ENCODE results near the gene BOC. TPM values are rescaled to one million over a fixed set of nuclear protein-coding genes. Genes with fewer than 3 reads are reported as not detected.
"Not testable (repeated sequence)": the region's sequence is repeated elsewhere in the genome, so short reads cannot be mapped to it uniquely, and the experiment has no call there.

The BOC gene
- total and polyA plus RNA-seq, 2 of the 8 experiments (the other 6 are each of a cell fraction or from before 2014, with no cell fraction given), result 6.9 to 9.3 TPM

DNA sequence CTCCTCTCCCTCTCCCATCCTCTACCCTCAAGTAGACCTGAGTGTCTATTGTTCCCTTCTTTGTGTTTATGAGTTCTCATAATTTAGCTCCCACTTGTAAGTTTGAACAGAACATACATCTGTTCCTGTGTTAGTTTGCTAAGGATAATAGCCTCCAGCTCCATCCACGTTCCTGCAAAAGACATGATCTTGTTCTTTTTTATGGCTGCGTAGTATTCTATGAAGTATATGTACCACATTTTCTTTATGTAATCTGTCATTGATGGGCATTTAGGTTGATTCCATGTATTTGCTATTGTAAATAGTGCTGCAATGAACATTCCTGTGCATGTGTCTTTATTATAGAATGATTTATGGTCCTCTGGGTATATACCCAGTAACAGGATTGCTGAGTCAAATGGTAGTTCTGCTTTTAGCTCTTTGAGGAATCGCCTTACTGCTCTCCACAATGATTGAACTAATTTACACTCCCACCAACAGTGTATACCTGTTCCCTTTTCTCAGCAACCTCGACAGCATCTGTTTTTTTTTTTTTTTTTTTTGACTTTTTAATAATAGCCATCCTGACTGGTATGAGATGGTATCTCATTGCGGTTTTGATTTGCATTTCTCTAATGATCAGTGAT, 39.6 kb upstream of the BOC start:
- H4K91ac ChIP-seq (replicated peaks; ENCODE audit: insufficient read length, low read length); H3K4me2 ChIP-seq (ENCODE audit: insufficient read depth in 1 of 2, low read depth in 2 of 2, low read length in 2 of 2); H4K5ac ChIP-seq (ENCODE audit: insufficient read length, low read depth, low read length); H3K23me2 ChIP-seq (ENCODE audit: low read depth, low read length); H3K14ac ChIP-seq (ENCODE audit: insufficient read length); H3K4me1 ChIP-seq (replicated peaks in 1 of 4; ENCODE audit: control insufficient read depth in 3 of 4, insufficient read depth in 4 of 4, low read length in 3 of 4); H3K27me3 ChIP-seq (replicated peaks in 1 of 4; ENCODE audit: control insufficient read depth in 3 of 4, extremely low read depth in 1 of 4, insufficient read depth in 3 of 4, low read length in 3 of 4); H3K18ac ChIP-seq (ENCODE audit: extremely low read depth, low read length); DNase-seq (ENCODE audit: low read depth in 1 of 2, low spot score in 2 of 2); H3K36me3 ChIP-seq (ENCODE audit: control insufficient read depth in 2 of 4, insufficient read depth in 4 of 4, low read length in 3 of 4); H2BK5ac ChIP-seq (ENCODE audit: low read depth, low read length); H3K79me1 ChIP-seq (ENCODE audit: low read depth, low read length); POLR2A ChIA-PET (ENCODE audit: partially characterized antibody); H4K20me1 ChIP-seq (replicated peaks in 1 of 2; ENCODE audit: control insufficient read depth in 1 of 2, insufficient read depth in 2 of 2, low read length in 2 of 2); H3K23ac ChIP-seq (ENCODE audit: insufficient read length); H2BK15ac ChIP-seq (ENCODE audit: low read length); FAIRE-seq; H3K4ac ChIP-seq (replicated peaks; ENCODE audit: insufficient read length, low read depth, low read length); H2BK20ac ChIP-seq (ENCODE audit: low read length); H3K9ac ChIP-seq (replicated peaks in 1 of 4; ENCODE audit: extremely low read depth in 1 of 4, low read depth in 3 of 4, low read length in 3 of 4); H2BK12ac ChIP-seq (ENCODE audit: low read depth, low read length); H3K79me2 ChIP-seq (ENCODE audit: control insufficient read depth in 1 of 2, insufficient read depth in 2 of 2, low read length in 2 of 2); H3K27ac ChIP-seq (ENCODE audit: low read depth, low read length); H2AK5ac ChIP-seq (ENCODE audit: low read depth, low read length); H3K9me3 ChIP-seq (ENCODE audit: insufficient read depth in 2 of 2, low read depth in 1 of 2, low read length in 1 of 2); H3K4me3 ChIP-seq (ENCODE audit: extremely low read depth in 1 of 4, insufficient read depth in 2 of 4, low read depth in 3 of 4, low read length in 4 of 4); H4K8ac ChIP-seq (ENCODE audit: extremely low read depth, insufficient read depth, low read length); H3K56ac ChIP-seq (replicated peaks; ENCODE audit: insufficient read length, low read depth, low read length); H2BK120ac ChIP-seq (replicated peaks; ENCODE audit: low read depth, low read length); H2AFZ ChIP-seq (ENCODE audit: low read length): not testable (repeated sequence)
- CTCF ChIA-PET (ENCODE audit: partially characterized antibody), result interaction anchor here (1.2 kb wide), 1 partner anchor 62 kb away, joined by 3 read pairs; no protein-coding TSS in a partner anchor
- 93% methylated on average over 5 of the region's 5 CpGs; no CpG with 5 or more reads in 1 of the 2 experiments for WGBS, 2 experiments (ENCODE audit: extremely low coverage in 1 of 2, insufficient coverage in 1 of 2, insufficient read length in 1 of 2, insufficient replicate concordance in 2 of 2, low coverage in 1 of 2, low lambda C conversion rate in 2 of 2, missing lambda C conversion rate in 1 of 2)
